B cell (primary cell): ENCODE data around the gene CBL. TPM values are rescaled to one million over a fixed set of nuclear protein-coding genes. Genes with fewer than 3 reads are reported as not detected.

ENCODE experiments used
- ATAC-seq: fragments of 200-7000 bp; cut with Tn5 transposase; one replicate; pipeline ENCODE4 v1.10.0; 2021; ENCODE audit warnings: low read depth, mild to moderate bottlenecking, moderate number of reproducible peaks, moderate library complexity
- CTCF ChIA-PET: fragments of 350-600 bp; sonication (Branson Sonifier 250); formaldehyde crosslinking; loops from one replicate; lab custom pipeline; 2021; ENCODE audit warnings: antibody characterized with exemption, inconsistent platforms; lab: Charles Lee
- POLR2A ChIA-PET: fragments of 350-600 bp; sonication (Branson Sonifier 250); formaldehyde crosslinking; loops from one replicate; lab custom pipeline; 2021; ENCODE audit warnings: antibody characterized with exemption; lab: Charles Lee
- DNase-seq: peaks from one replicate; pipeline ENCODE4 v3.0.0; 2013
- H2AFZ ChIP-seq: 2 replicates; pipeline ENCODE4 v1.6.1; 2012; ENCODE audit warnings: mild to moderate bottlenecking, low read depth, low read length; ENCODE audit not compliant: insufficient read depth, poor library complexity, severe bottlenecking
- H3K27ac ChIP-seq, 2 donors: 1 replicate in 1 of 2; 2 replicates in 1 of 2; pipeline ENCODE4 v1.5.1; 2012 to 2013; ENCODE audit warnings: low read length in 2 of 2, mild to moderate bottlenecking in 2 of 2, moderate library complexity in 1 of 2
- H3K27me3 ChIP-seq, 4 experiments: fragments of 200-600 bp in 1 of 4; sonication (generic) in 1 of 4; replicated peaks in 1 of 4; 1 replicate in 2 of 4; 2 replicates in 2 of 4; pipeline versions ENCODE4 v1.6.1 to v1.7.0; 2013 to 2016; ENCODE audit warnings: low read length in 3 of 4, mild to moderate bottlenecking in 2 of 4, mixed read lengths in 1 of 4, moderate library complexity in 1 of 4; ENCODE audit not compliant: insufficient read depth in 4 of 4, control insufficient read depth in 3 of 4; ENCODE audit errors: control extremely low read depth in 1 of 4
- H3K36me3 ChIP-seq, 2 experiments: replicated peaks in 1 of 2; 1 replicate in 1 of 2; 2 replicates in 1 of 2; pipeline versions ENCODE4 v1.6.1 to v1.7.1; 2013; ENCODE audit warnings: low read length in 1 of 2; ENCODE audit not compliant: insufficient read depth in 2 of 2, control insufficient read depth in 1 of 2; ENCODE audit errors: control extremely low read depth in 1 of 2, extremely low read depth in 1 of 2
- H3K4me1 ChIP-seq, 2 donors: fragments of 200-600 bp in 1 of 2; sonication (generic) in 1 of 2; 1 replicate in 1 of 2; 2 replicates in 1 of 2; pipeline versions ENCODE4 v1.5.1 to v1.6.1; 2013 to 2017; ENCODE audit warnings: low read length in 2 of 2; ENCODE audit not compliant: control insufficient read depth in 2 of 2, insufficient read depth in 2 of 2
- H3K4me2 ChIP-seq: replicated peaks from 2 replicates; pipeline ENCODE3; 2012; ENCODE audit warnings: mild to moderate bottlenecking, low read depth, low read length; ENCODE audit not compliant: poor library complexity, severe bottlenecking
- H3K4me3 ChIP-seq, 5 experiments: fragments of 200-600 bp in 1 of 5; sonication (generic) in 1 of 5; 1 replicate in 3 of 5; 2 replicates in 2 of 5; pipeline versions ENCODE4 v1.5.1 to v1.7.0; 2011 to 2016; ENCODE audit warnings: low read length in 4 of 5, mild to moderate bottlenecking in 4 of 5, low read depth in 2 of 5, control low read depth in 1 of 5, moderate library complexity in 1 of 5; ENCODE audit not compliant: insufficient read depth in 1 of 5; ENCODE audit errors: control extremely low read depth in 1 of 5, extremely low read depth in 1 of 5
- H3K79me2 ChIP-seq: fragments of 200-600 bp; sonication (generic); one replicate; pipeline ENCODE4 v1.6.0; 2016; ENCODE audit warnings: low read length; ENCODE audit not compliant: control insufficient read depth, insufficient read depth
- H3K9ac ChIP-seq: fragments of 200-600 bp; sonication (generic); 2 replicates; pipeline ENCODE4 v1.6.1; 2017; ENCODE audit warnings: mild to moderate bottlenecking, low read length, moderate library complexity
- H3K9me3 ChIP-seq, 3 donors: one replicate each; pipeline versions ENCODE4 v1.6.1 to v1.7.1; 2013; ENCODE audit warnings: low read length in 2 of 3; ENCODE audit not compliant: control insufficient read depth in 2 of 3, insufficient read depth in 1 of 3; ENCODE audit errors: control extremely low read depth in 1 of 3
- H4K20me1 ChIP-seq: 2 replicates; pipeline ENCODE4 v1.6.0; 2012; ENCODE audit warnings: mild to moderate bottlenecking, low read length; ENCODE audit not compliant: insufficient read depth, control insufficient read depth, poor library complexity, severe bottlenecking
- H3K27ac Mint-ChIP-seq: one replicate; pipeline ENCODE4 v1.8.0; 2021; ENCODE audit warnings: mixed read lengths
- H3K27me3 Mint-ChIP-seq: one replicate; pipeline ENCODE4 v1.8.0; 2021; ENCODE audit warnings: mixed read lengths
- H3K4me1 Mint-ChIP-seq: one replicate; pipeline ENCODE4 v1.8.0; 2021; ENCODE audit warnings: mixed read lengths
- H3K4me3 Mint-ChIP-seq: one replicate; pipeline ENCODE4 v1.8.0; 2021; ENCODE audit warnings: mixed read lengths
- H3K9me3 Mint-ChIP-seq: one replicate; pipeline ENCODE4 v1.8.0; 2022; ENCODE audit warnings: mixed read lengths; ENCODE audit not compliant: insufficient read depth
- CTCF ChIP-seq: fragments of 200-600 bp; IDR thresholded peaks from one replicate; pipeline ENCODE4 v1.8.0; 2022; ENCODE audit warnings: antibody characterized with exemption, mild to moderate bottlenecking
- EZH2 ChIP-seq: IDR thresholded peaks from 2 replicates; pipeline ENCODE4 v1.6.1; 2012; ENCODE audit warnings: borderline replicate concordance, low read depth, mild to moderate bottlenecking, moderate library complexity, low read length; ENCODE audit not compliant: insufficient read depth, poor library complexity, severe bottlenecking
- WGBS: methylation state at CpG from one replicate; pipeline ENCODE4 v1.1.5; 2013; ENCODE audit warnings: missing lambda C conversion rate; ENCODE audit not compliant: insufficient coverage; 5-methylcytosine and 5-hydroxymethylcytosine counted together
- intact Hi-C: fragments of 100-400 bp; cut with micrococcal nuclease; formaldehyde crosslinking; loops from one replicate; pipeline ENCODE4 v1.10.0; 2022
- polyA plus RNA-seq: library from polyadenylated mRNA; depleted of rRNA; stranded (reverse); fragments of >200 nt; gene quantifications from 2 replicates; pipeline ENCODE4 v1.2.3, GENCODE V29; 2012
- total RNA-seq, 2 donors: library from RNA; stranded (reverse); fragments of 120-200 nt in 1 of 2; gene quantifications; 1 replicate in 1 of 2; 2 replicates in 1 of 2; pipeline versions ENCODE4 v1.2.3 to v1.2.4, GENCODE V29; 2013 to 2022

Gene CBL
- total and polyA plus RNA-seq, 2 donors (not counting 1 experiment from before 2014, with no cell fraction given) = 11.7 to 35.2 TPM

GRCh38 chr11:119158467-119158866 is 47.7 kb upstream of the CBL start:
- POLR2A ChIA-PET = interaction anchor here (0.5 kb wide), 1 partner anchor 59 kb away, joined by 5 read pairs; no protein-coding TSS in a partner anchor

GRCh38 chr11:119160151-119160550 is 46.0 kb upstream of the CBL start:
- no peaks in the 10 kb centered on the region for H3K9me3 Mint-ChIP-seq
- CTCF ChIA-PET = interaction anchor here (0.6 to 1.4 kb wide), 2 partner anchors 9 to 46 kb away, joined by 3 to 5 read pairs; no protein-coding TSS in a partner anchor

More at GRCh38 chr11:119158467-119158866, 47.7 kb upstream of the CBL start:
- Histone ChIP-seq H3K9me3 (no peaks in the 10 kb centered on the region), H3K4me1 (no peaks in the 10 kb centered on the region), H3K4me2 (no peak overlapping the region), H3K9ac (no peak overlapping the region), H2AFZ (no peak overlapping the region), H4K20me1 (no peaks in the 10 kb centered on the region), H3K27ac (no peak overlapping the region), H3K27me3 (peaks cover 0 to 17% (median 0%) of the 10 kb centered on the region in 4 experiments), H3K4me3 (no peak overlapping the region), H3K36me3 (no peaks in the 10 kb centered on the region), H3K79me2 (no peaks in the 10 kb centered on the region)
- Mint-ChIP-seq H3K27me3 (peaks cover 22% of the 10 kb centered on the region), H3K4me3 (no peak overlapping the region), H3K27ac (no peak overlapping the region), H3K4me1 (peaks cover 3% of the 10 kb centered on the region), H3K9me3 (no peaks in the 10 kb centered on the region)
- TF ChIP-seq EZH2 (no peak), CTCF (no peak)
- CTCF ChIA-PET = interaction anchor here (0.6 kb wide), 1 partner anchor 1734 kb away, joined by 3 read pairs; no protein-coding TSS in a partner anchor
- DNase-seq (no peak), ATAC-seq (no peak)
- WGBS = 88% methylated on average over 8 of the region's 13 CpGs
- intact Hi-C loops = no loop called here

More at GRCh38 chr11:119160151-119160550, 46.0 kb upstream of the CBL start:
- H3K27me3 ChIP-seq = peaks cover 0 to 3% (median 0%) of the 10 kb centered on the region in 4 experiments
- POLR2A ChIA-PET = no interaction called here
- 97% methylated on average over 8 of the region's 9 CpGs for WGBS
- no peaks in the 10 kb centered on the region for H4K20me1 ChIP-seq
- no peaks in the 10 kb centered on the region for H3K4me1 ChIP-seq
- TF ChIP-seq EZH2 (no peak), CTCF (no peak)
- Mint-ChIP-seq H3K27me3 (peaks cover 10% of the 10 kb centered on the region), H3K27ac (no peak overlapping the region), H3K4me3 (no peak overlapping the region), H3K4me1 (peaks cover 3% of the 10 kb centered on the region)
- H3K36me3 ChIP-seq = no peaks in the 10 kb centered on the region
- no peak overlapping the region for H3K4me2 ChIP-seq
- H3K4me3 ChIP-seq = no peak overlapping the region
- DNase-seq (no peak), ATAC-seq (no peak)
- H3K79me2 ChIP-seq = no peaks in the 10 kb centered on the region
- H2AFZ ChIP-seq = no peak overlapping the region
- H3K27ac ChIP-seq = no peak overlapping the region
- intact Hi-C loops = no loop called here
- no peak overlapping the region for H3K9ac ChIP-seq
- H3K9me3 ChIP-seq = no peaks in the 10 kb centered on the region
